ENCODE results near the gene SLC46A1.
"Not testable (repeated sequence)": the region's sequence is repeated elsewhere in the genome, so short reads cannot be mapped to it uniquely, and the experiment has no call there.

SLC46A1 gene

DNA sequence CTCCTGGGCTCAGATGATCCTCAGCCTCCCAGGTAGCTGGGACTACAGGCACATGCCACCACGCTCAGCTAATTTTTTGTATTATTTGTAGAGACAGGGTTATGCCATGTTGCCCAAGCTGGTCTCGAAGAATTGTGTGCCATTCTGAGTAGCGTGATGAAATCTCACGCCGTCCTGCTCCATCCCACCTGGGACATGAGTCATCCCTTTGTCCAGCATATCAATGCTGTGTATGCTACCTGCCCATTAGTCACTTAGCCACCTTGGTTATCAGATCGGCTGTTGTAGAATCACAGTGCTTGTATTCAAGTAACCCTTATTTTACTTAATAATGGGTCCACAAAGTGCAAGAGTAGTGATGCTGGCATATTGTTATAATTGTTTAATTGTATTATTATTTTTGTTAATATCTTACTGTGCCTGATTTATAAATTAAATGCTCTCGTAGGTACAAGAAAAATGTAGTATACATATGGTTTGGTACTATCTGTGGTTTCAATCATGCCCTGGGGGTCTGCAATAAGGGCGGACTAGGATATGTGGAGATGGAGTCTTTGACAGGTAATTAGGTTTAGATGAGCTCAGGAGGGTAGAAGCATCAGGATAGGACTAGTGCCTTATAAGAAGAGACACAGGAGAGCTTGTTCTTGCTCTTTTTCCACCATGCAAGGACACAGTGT lies 40.8 kb upstream of the SLC46A1 start:
- TF ChIP-seq ZC3H10 (CRISPR knock-in tag; IDR thresholded peaks at IDR 0.05) (no peak), ISL1 (CRISPR knock-in tag; IDR thresholded peaks at IDR 0.05) (no peak), CSRNP3 (CRISPR knock-in tag; IDR thresholded peaks at IDR 0.05) (no peak), ESRRG (CRISPR knock-in tag; IDR thresholded peaks at IDR 0.05) (no peak), BACH2 (CRISPR knock-in tag; IDR thresholded peaks at IDR 0.05; ENCODE audit: borderline replicate concordance) (no peak), GLIS3 (CRISPR knock-in tag; IDR thresholded peaks at IDR 0.05) (no peak), RARB (CRISPR knock-in tag; IDR thresholded peaks at IDR 0.05) (no peak), ZNF565 (CRISPR knock-in tag; conservative IDR thresholded peaks at IDR 0.05; ENCODE audit: low read depth) (no peak), ZFP3 (CRISPR knock-in tag; IDR thresholded peaks at IDR 0.05) (no peak)
- TF ChIP-seq, protein P1, sequence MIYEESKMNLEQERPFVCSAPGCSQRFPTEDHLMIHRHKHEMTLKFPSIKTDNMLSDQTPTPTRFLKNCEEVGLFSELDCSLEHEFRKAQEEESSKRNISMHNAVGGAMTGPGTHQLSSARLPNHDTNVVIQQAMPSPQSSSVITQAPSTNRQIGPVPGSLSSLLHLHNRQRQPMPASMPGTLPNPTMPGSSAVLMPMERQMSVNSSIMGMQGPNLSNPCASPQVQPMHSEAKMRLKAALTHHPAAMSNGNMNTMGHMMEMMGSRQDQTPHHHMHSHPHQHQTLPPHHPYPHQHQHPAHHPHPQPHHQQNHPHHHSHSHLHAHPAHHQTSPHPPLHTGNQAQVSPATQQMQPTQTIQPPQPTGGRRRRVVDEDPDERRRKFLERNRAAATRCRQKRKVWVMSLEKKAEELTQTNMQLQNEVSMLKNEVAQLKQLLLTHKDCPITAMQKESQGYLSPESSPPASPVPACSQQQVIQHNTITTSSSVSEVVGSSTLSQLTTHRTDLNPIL (CRISPR knock-in tag; IDR thresholded peaks at IDR 0.05; ENCODE audit: low read depth), result no peak
- TF ChIP-seq, protein P2, sequence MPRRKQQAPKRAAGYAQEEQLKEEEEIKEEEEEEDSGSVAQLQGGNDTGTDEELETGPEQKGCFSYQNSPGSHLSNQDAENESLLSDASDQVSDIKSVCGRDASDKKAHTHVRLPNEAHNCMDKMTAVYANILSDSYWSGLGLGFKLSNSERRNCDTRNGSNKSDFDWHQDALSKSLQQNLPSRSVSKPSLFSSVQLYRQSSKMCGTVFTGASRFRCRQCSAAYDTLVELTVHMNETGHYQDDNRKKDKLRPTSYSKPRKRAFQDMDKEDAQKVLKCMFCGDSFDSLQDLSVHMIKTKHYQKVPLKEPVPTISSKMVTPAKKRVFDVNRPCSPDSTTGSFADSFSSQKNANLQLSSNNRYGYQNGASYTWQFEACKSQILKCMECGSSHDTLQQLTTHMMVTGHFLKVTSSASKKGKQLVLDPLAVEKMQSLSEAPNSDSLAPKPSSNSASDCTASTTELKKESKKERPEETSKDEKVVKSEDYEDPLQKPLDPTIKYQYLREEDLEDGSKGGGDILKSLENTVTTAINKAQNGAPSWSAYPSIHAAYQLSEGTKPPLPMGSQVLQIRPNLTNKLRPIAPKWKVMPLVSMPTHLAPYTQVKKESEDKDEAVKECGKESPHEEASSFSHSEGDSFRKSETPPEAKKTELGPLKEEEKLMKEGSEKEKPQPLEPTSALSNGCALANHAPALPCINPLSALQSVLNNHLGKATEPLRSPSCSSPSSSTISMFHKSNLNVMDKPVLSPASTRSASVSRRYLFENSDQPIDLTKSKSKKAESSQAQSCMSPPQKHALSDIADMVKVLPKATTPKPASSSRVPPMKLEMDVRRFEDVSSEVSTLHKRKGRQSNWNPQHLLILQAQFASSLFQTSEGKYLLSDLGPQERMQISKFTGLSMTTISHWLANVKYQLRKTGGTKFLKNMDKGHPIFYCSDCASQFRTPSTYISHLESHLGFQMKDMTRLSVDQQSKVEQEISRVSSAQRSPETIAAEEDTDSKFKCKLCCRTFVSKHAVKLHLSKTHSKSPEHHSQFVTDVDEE (CRISPR knock-in tag; IDR thresholded peaks at IDR 0.05), result no peak
- ATAC-seq, result no peak

GRCh38 chr17:28443901-28444638 lies 38.1 kb upstream of the SLC46A1 start:
- no peak for TF ChIP-seq CSDC2 (CRISPR knock-in tag; IDR thresholded peaks at IDR 0.05)
- TF ChIP-seq, protein P2 (CRISPR knock-in tag; IDR thresholded peaks at IDR 0.05), result no peak
- no peak for ATAC-seq

GRCh38 chr17:28434326-28434725 lies 28.3 kb upstream of the SLC46A1 start:
- not testable (repeated sequence) for ATAC-seq

DNA sequence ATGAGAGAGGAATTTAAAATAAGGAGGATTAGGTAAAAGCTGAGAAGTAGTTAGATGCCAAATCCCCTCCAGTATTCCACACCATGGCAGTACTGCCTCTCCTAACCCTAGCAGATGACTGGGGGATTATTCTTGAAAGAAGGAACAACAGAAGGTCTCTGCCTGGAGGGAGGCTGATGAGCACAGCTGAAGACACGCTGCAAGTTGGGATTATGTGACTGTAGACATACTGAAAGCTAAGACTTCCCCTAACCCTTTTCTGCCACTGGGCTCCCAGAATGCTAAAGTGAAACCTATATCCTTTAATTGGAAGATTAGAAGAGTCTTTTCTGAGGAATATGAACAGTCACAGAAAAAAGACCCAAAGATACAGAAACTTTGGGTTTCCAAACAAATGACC lies 27.7 kb upstream of the SLC46A1 start:
- no peak for ATAC-seq
- no peak for TF ChIP-seq ARNTL (CRISPR knock-in tag; IDR thresholded peaks at IDR 0.05; ENCODE audit: borderline replicate concordance, low read depth)
- TF ChIP-seq, protein P2 (CRISPR knock-in tag; IDR thresholded peaks at IDR 0.05), result no peak
- no peak for TF ChIP-seq ZNF70 (CRISPR knock-in tag; IDR thresholded peaks at IDR 0.05)
- no peak for TF ChIP-seq TCF4 (CRISPR knock-in tag; IDR thresholded peaks at IDR 0.05; ENCODE audit: borderline replicate concordance)
- no peak for TF ChIP-seq PATZ1 (CRISPR knock-in tag; IDR thresholded peaks at IDR 0.05; ENCODE audit: borderline replicate concordance)
- TF ChIP-seq GLIS3 (CRISPR knock-in tag; IDR thresholded peaks at IDR 0.05), result no peak
- no peak for TF ChIP-seq ZNF8 (CRISPR knock-in tag; IDR thresholded peaks at IDR 0.05)
- TF ChIP-seq PPARA (CRISPR knock-in tag; IDR thresholded peaks at IDR 0.05; ENCODE audit: borderline replicate concordance), result no peak
- TF ChIP-seq CSRNP3 (CRISPR knock-in tag; IDR thresholded peaks at IDR 0.05), result no peak
- TF ChIP-seq RARB (CRISPR knock-in tag; IDR thresholded peaks at IDR 0.05), result no peak

- not testable (repeated sequence) for ATAC-seq
These were observed 22.0 kb upstream of the SLC46A1 start for GRCh38 chr17:28427982-28428381.

Data from SK-N-SH treated with all-trans-retinoic acid at 6 μM for 48 hours (cell line).